Measurements from ENCODE around the gene KCTD1.

GRCh38 chr18:26459884-26460283, 88.5 kb downstream of the KCTD1 start:
- TF ChIP-seq POLR2A (IDR thresholded peaks at IDR 0.05) (no peak), CTCF (IDR thresholded peaks at IDR 0.05 in 4 of 5, conservative IDR thresholded peaks at IDR 0.05 in 1 of 5) (no peak)
